HEK293 (cell line): Measurements from ENCODE around the gene IL21.

ENCODE experiments used
- CTCF ChIP-seq: fragments of 450-650 bp; formaldehyde crosslinking; IDR thresholded peaks from 2 replicates; pipeline ENCODE4 v1.5.1; 2016; ENCODE audit warnings: missing biosample characterization, missing genetic modification characterization
- ZNF18 ChIP-seq: fragments of 450-650 bp; formaldehyde crosslinking; IDR thresholded peaks from 2 replicates; pipeline ENCODE4 v1.5.1; 2016; ENCODE audit warnings: missing biosample characterization, missing genetic modification characterization
- ZNF324 ChIP-seq: fragments of 450-650 bp; formaldehyde crosslinking; IDR thresholded peaks from 2 replicates; pipeline ENCODE4 v1.5.1; 2016; ENCODE audit warnings: missing biosample characterization, missing genetic modification characterization
- ZNF571 ChIP-seq: fragments of 450-650 bp; formaldehyde crosslinking; IDR thresholded peaks from 2 replicates; pipeline ENCODE4 v1.5.0; 2017; ENCODE audit warnings: missing biosample characterization, missing genetic modification characterization

DNA sequence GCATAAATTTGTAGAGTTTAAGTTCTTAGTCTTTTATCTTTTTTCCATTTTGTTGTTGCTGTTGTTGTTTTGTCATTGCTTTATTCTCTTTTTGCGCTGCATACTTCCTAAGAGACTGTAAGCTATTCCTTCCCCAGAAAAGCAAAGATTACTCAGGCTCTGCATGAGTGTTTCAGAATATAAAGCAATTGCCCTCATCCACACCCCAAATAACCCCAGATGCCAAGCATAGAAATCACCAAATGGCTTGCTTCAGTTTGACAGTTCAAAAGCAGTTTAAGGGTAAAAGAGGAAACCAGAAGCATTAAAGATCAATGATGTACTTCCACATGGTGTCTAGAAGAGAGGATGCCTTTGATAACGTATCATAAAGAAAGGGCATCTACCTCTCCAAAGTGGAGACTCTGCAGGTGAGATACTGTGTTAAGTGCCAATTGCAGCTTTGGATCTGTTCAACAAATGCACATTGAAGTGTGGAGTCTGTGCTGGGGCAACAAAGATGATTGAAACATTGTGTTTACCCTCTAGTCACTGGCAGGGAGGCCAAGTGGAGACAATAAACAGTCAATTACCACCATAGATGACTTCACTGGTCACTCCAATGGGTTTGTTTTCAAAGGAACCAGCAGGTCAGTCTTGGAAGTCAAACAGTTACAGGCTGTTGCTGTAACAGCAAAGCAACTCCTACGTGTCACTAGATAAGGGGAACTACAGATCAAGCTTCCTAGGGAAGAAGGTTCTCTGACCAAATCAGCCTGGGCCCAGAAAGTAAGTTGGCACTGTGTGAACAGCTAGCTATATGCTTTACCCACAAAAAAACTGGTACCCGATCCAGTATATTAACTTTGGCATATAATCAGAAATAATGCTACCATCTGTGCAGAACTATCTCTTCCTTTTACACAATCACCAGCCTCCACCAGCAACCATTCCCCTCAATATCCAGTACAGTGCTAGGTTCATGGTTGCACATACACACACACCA, 40.6 kb upstream of the IL21 start:
- TF ChIP-seq CTCF (tag by site-specific recombination) (no peak), ZNF18 (tag by site-specific recombination) (no peak), ZNF571 (tag by site-specific recombination) (no peak), ZNF324 (tag by site-specific recombination) (no peak)
